ENCODE measurements around the gene ATN1.

ATN1 gene

GRCh38 chr12:6927379-6928021 is at the start of gene ATN1:
ATN1 (plus strand) TSS chr12:6927959; CDS start chr12:6934002, 6,043 bp downstream.
- TF ChIP-seq ZBTB7A (IDR thresholded peaks at IDR 0.05; ENCODE audit: low read depth), result no peak; the same call in 1 of the 2 replicates
- peak; percentile 19; the same call in 1 of the 2 replicates for TF ChIP-seq EP300 (IDR thresholded peaks at IDR 0.05; ENCODE audit: borderline replicate concordance)
- peak; percentile 60; the same call in 1 of the 2 replicates for TF ChIP-seq TCF12 (IDR thresholded peaks at IDR 0.05; ENCODE audit: low read depth)
- 0 out of 2 replicates have a peak, but pooled peaks have one; percentile 51 for TF ChIP-seq TAF1 (IDR thresholded peaks at IDR 0.05; ENCODE audit: low read depth)
- peak; percentile 81 for TF ChIP-seq MAX (IDR thresholded peaks at IDR 0.05)
- TF ChIP-seq NFIC (IDR thresholded peaks at IDR 0.05), result no peak
- TF ChIP-seq USF1 (IDR thresholded peaks at IDR 0.05), result 0 out of 2 replicates have a peak, but pooled peaks have one; percentile 4
- TF ChIP-seq TEAD4 (IDR thresholded peaks at IDR 0.05), result 0 out of 2 replicates have a peak, but pooled peaks have one; percentile 36

- TF ChIP-seq NFIC (IDR thresholded peaks at IDR 0.05) (no peak), ZBTB7A (IDR thresholded peaks at IDR 0.05; ENCODE audit: low read depth) (no peak), TAF1 (IDR thresholded peaks at IDR 0.05; ENCODE audit: low read depth) (no peak), CREB1 (IDR thresholded peaks at IDR 0.05; ENCODE audit: low read depth) (no peak), FOXM1 (IDR thresholded peaks at IDR 0.05; ENCODE audit: borderline replicate concordance, low read depth) (no peak), USF1 (IDR thresholded peaks at IDR 0.05) (no peak), CEBPB (IDR thresholded peaks at IDR 0.05) (no peak), TEAD4 (IDR thresholded peaks at IDR 0.05) (no peak), REST (IDR thresholded peaks at IDR 0.05; ENCODE audit: low read depth) (no peak), TCF12 (IDR thresholded peaks at IDR 0.05; ENCODE audit: low read depth) (no peak), EGR1 (IDR thresholded peaks at IDR 0.05) (no peak), YY1 (IDR thresholded peaks at IDR 0.05; ENCODE audit: low read depth) (no peak), EP300 (IDR thresholded peaks at IDR 0.05; ENCODE audit: borderline replicate concordance) (no peak), RAD21 (IDR thresholded peaks at IDR 0.05; ENCODE audit: low read depth) (no peak), MAX (IDR thresholded peaks at IDR 0.05) (no peak)
Observed at GRCh38 chr12:6883252-6883651, 44.5 kb upstream of the ATN1 start.

GRCh38 chr12:6883683-6884082 is 44.1 kb upstream of the ATN1 start:
- TF ChIP-seq MAX (IDR thresholded peaks at IDR 0.05) (no peak), YY1 (IDR thresholded peaks at IDR 0.05; ENCODE audit: low read depth) (no peak), ZBTB7A (IDR thresholded peaks at IDR 0.05; ENCODE audit: low read depth) (no peak), REST (IDR thresholded peaks at IDR 0.05; ENCODE audit: low read depth) (no peak), EGR1 (IDR thresholded peaks at IDR 0.05) (no peak), TEAD4 (IDR thresholded peaks at IDR 0.05) (no peak), EP300 (IDR thresholded peaks at IDR 0.05; ENCODE audit: borderline replicate concordance) (no peak), CEBPB (IDR thresholded peaks at IDR 0.05) (no peak), NFIC (IDR thresholded peaks at IDR 0.05) (no peak), USF1 (IDR thresholded peaks at IDR 0.05) (no peak), RAD21 (IDR thresholded peaks at IDR 0.05; ENCODE audit: low read depth) (no peak), FOXM1 (IDR thresholded peaks at IDR 0.05; ENCODE audit: borderline replicate concordance, low read depth) (no peak), CREB1 (IDR thresholded peaks at IDR 0.05; ENCODE audit: low read depth) (no peak), TCF12 (IDR thresholded peaks at IDR 0.05; ENCODE audit: low read depth) (no peak), TAF1 (IDR thresholded peaks at IDR 0.05; ENCODE audit: low read depth) (no peak)

GRCh38 chr12:6884539-6884938 is 43.2 kb upstream of the ATN1 start:
- no peak for TF ChIP-seq YY1 (IDR thresholded peaks at IDR 0.05; ENCODE audit: low read depth)
- TF ChIP-seq TCF12 (IDR thresholded peaks at IDR 0.05; ENCODE audit: low read depth), result no peak
- no peak for TF ChIP-seq EGR1 (IDR thresholded peaks at IDR 0.05)
- no peak for TF ChIP-seq EP300 (IDR thresholded peaks at IDR 0.05; ENCODE audit: borderline replicate concordance)

- no peak for TF ChIP-seq RAD21 (IDR thresholded peaks at IDR 0.05; ENCODE audit: low read depth)
- TF ChIP-seq FOXM1 (IDR thresholded peaks at IDR 0.05; ENCODE audit: borderline replicate concordance, low read depth), result no peak
- no peak for TF ChIP-seq EGR1 (IDR thresholded peaks at IDR 0.05)
- TF ChIP-seq NFIC (IDR thresholded peaks at IDR 0.05), result no peak
- TF ChIP-seq EP300 (IDR thresholded peaks at IDR 0.05; ENCODE audit: borderline replicate concordance), result no peak
- TF ChIP-seq YY1 (IDR thresholded peaks at IDR 0.05; ENCODE audit: low read depth), result no peak
- TF ChIP-seq TEAD4 (IDR thresholded peaks at IDR 0.05), result no peak
- TF ChIP-seq MAX (IDR thresholded peaks at IDR 0.05), result no peak
- no peak for TF ChIP-seq CREB1 (IDR thresholded peaks at IDR 0.05; ENCODE audit: low read depth)
- TF ChIP-seq USF1 (IDR thresholded peaks at IDR 0.05), result no peak
- TF ChIP-seq CEBPB (IDR thresholded peaks at IDR 0.05), result no peak
- no peak for TF ChIP-seq TAF1 (IDR thresholded peaks at IDR 0.05; ENCODE audit: low read depth)
- no peak for TF ChIP-seq TCF12 (IDR thresholded peaks at IDR 0.05; ENCODE audit: low read depth)
- TF ChIP-seq ZBTB7A (IDR thresholded peaks at IDR 0.05; ENCODE audit: low read depth), result no peak
- TF ChIP-seq REST (IDR thresholded peaks at IDR 0.05; ENCODE audit: low read depth), result no peak
Observed at GRCh38 chr12:6887460-6887859, 40.3 kb upstream of the ATN1 start.
